DND-41 (cell line): Measurements from ENCODE around the gene GNAT2.

Experiments used
- EZH2 ChIP-seq: IDR thresholded peaks from 3 replicates; pipeline ENCODE4 v1.6.1; 2012; ENCODE audit warnings: borderline replicate concordance, low read depth, mild to moderate bottlenecking, moderate library complexity, low read length, inconsistent platforms; ENCODE audit not compliant: severe bottlenecking
- TF ChIP-seq, protein P1 (sequence below): IDR thresholded peaks from 2 replicates; pipeline ENCODE4 v1.5.1; 2012; ENCODE audit warnings: borderline replicate concordance, low read length, moderate library complexity, mild to moderate bottlenecking; ENCODE audit not compliant: poor library complexity, severe bottlenecking; ENCODE audit errors: extremely low read depth

DNA sequence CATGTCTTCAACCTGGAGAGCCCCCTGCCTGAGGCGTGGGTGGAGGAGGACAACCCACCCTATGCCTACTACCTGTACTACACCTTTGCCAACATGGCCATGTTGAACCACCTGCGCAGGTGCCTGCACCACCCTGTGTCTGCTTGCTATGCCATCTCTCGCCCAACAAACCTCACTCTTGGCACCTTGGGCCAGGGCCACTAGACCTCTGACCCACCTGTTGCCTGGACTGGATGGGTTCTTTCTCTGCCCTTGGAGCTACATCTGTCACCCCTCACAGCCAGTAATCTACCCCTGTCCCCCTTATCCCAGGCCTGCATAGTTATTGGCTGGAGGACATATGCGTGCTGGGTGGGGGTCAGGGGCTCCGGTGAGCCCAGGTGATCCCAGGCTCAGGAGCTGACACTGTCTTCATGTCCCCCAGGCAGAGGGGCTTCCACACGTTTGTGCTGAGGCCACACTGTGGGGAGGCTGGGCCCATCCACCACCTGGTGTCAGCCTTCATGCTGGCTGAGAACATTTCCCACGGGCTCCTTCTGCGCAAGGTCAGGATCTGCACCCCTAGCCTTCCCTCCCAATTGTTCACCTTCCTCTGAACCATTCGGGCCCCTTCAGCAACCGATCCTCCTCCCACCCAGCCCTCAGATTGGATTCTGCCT, 10.1 kb upstream of the GNAT2 start:
- TF ChIP-seq, protein P1, sequence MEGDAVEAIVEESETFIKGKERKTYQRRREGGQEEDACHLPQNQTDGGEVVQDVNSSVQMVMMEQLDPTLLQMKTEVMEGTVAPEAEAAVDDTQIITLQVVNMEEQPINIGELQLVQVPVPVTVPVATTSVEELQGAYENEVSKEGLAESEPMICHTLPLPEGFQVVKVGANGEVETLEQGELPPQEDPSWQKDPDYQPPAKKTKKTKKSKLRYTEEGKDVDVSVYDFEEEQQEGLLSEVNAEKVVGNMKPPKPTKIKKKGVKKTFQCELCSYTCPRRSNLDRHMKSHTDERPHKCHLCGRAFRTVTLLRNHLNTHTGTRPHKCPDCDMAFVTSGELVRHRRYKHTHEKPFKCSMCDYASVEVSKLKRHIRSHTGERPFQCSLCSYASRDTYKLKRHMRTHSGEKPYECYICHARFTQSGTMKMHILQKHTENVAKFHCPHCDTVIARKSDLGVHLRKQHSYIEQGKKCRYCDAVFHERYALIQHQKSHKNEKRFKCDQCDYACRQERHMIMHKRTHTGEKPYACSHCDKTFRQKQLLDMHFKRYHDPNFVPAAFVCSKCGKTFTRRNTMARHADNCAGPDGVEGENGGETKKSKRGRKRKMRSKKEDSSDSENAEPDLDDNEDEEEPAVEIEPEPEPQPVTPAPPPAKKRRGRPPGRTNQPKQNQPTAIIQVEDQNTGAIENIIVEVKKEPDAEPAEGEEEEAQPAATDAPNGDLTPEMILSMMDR: no peak
- TF ChIP-seq EZH2: no peak
